HCEC 1CT (cell line): ENCODE measurements around the gene KCNJ9.
"Not testable (repeated sequence)": the region's sequence is repeated elsewhere in the genome, so short reads cannot be mapped to it uniquely, and the experiment has no call there.

Experiments
- DNase-seq: peaks from one replicate; pipeline ENCODE4 v3.0.0-alpha.2; 2017

The KCNJ9 gene

DNA sequence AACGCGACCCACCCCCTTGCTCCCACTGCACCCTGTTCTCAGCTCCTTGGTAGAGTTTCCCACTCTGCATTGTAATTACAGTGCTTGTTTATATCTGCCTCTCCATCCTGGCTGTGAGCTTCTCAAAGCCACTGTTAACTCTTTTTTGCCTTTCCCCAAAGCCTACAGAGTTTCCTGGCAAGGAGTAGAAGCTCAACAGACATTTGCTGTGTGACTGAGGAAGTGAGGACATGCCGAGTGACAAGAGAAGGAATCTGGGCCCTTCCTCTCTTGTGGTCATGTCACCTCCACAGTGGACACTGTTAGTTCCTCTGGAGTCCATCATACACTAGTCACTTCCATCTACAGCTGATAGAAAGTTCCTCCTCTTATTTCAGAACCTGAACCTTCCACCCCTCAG lies 23.1 kb downstream of the KCNJ9 start:
- DNase-seq: no peak

GRCh38 chr1:160105155-160105554 lies 23.8 kb downstream of the KCNJ9 start:
- no peak for DNase-seq

DNA sequence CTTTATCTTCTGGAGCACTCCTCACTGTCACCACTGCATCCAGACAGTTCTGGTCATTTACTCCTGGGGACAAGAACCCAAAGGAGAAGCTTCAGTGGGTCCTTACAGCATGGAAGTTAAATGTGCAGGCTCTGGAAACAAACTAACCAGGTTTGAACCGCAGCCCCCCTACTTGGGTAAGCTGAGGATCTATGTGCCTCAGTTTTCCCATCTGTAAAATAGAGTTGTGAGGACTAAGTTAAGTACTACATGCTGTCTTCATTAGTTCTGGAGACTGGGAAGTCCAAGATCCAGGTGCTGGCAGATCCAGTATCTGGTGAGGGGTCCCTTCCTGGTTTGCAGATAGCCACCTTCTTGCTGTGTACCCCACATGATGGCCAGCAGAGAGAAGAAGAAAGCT lies 26.2 kb downstream of the KCNJ9 start:
- DNase-seq: no peak

GRCh38 chr1:160108888-160109662 lies 27.7 kb downstream of the KCNJ9 start:
- DNase-seq: peak; percentile 62

GRCh38 chr1:160109686-160110085 lies 28.3 kb downstream of the KCNJ9 start:
- DNase-seq: no peak

DNA sequence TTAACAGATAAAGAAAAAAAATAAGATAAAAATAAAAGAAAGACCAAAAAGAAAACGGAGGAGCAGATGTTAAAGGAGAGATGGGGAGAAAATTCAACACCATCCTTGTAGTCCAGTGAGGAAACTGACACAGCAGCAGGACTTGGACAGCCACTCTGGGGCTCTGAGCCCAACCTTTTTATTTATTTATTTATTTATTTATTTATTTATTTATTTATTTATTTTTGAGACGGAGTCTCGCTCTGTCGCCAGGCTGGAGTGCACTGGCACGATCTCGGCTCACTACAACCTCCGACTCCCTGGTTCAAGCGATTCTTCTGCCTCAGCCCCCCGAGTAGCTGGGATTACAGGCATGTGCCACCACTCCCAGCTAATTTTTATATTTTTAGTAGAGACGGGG lies 30.1 kb downstream of the KCNJ9 start:
- DNase-seq: not testable (repeated sequence)

DNA sequence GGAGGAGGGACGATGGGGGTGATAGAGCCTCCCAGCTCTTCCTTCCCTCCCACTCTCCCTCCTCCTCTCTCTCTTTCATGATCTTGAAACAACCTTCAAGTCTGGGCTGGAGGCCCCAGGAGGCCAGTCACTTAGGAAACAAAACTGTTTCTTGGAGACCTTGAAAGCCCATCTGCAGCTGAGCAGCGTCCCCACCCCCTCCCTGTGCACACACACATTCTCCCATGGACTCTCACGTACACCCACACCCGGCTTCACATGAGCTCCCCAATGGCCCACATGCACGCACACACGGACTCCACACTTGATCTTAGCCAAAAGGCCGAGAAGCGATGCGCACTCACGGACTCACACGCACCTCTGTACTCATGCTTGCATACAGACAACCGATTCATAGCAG lies 31.0 kb downstream of the KCNJ9 start:
- DNase-seq: no peak

DNA sequence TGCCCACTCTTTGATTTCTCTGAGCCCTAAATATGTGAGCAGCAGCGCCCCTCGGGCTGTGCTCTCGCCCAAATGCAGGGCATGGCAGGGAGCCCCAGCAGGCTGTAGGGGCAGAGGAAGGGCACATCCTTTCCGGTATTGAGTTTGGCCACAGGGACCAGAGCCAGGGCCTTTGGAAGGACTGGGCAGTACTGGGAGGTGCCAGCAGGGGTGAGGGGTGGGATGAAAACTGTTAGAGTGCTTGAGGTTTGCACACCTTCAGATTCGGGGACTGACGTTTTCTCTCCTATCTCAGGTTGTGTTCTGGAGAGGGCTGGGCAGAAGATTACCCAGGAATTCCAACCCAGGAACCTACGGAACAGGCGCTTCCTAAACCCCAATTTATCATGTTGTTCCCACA lies 32.1 kb downstream of the KCNJ9 start:
- no peak for DNase-seq

GRCh38 chr1:160114085-160114484 lies 32.7 kb downstream of the KCNJ9 start:
- no peak for DNase-seq

GRCh38 chr1:160115545-160116282 lies 34.4 kb downstream of the KCNJ9 start, which contains the start of gene ATP1A2:
Gene ATP1A2 (plus strand): TSS chr1:160115759. CDS start chr1:160115862, 103 bp downstream.
- no peak for DNase-seq

GRCh38 chr1:160116283-160117147 lies 35.2 kb downstream of the KCNJ9 start:
- DNase-seq: peak; percentile 46

DNA sequence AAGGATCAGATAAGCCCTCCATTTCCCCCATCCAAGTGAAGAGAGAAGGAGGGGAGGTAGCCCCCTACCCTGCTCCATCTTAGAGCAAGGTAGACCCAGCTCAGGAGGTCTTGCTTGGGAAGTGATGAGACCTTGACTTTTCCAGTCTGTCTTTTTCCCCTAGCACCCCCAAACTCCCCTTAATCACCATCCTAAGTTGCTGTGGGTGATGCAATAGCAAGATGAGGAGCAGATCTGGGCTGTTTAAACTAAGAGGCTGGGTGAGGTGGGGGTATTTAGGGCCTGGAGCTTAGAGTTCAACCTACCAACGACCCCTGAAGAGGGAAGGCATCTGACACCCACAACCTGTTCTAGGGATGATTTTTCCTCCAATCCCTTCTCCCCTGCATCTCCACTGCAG lies 36.0 kb downstream of the KCNJ9 start:
- no peak for DNase-seq

DNA sequence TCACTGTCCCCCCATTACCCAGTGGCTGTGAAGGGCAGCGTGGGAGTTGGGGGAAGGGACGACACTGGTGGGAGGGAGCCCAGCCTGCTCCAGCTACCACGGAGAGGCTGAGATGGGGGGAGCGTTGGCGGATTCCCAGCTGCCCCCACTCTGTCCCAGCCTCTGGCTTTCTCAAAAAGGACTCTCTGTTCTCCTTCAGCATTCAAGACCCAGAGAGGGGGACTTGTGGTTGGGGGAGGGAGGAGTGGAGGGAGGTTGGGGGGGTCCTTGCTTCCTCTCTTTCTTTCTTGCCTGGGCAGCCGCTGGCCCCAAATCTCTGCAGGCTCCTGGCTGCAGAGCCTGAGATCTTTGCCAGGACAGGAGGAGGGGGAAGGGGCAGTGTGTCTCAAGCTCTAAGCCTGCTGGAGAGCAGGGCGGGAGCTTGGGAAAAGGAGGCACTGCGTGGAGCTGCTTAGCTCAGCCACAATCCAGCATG lies 36.4 kb downstream of the KCNJ9 start:
- no peak for DNase-seq

DNA sequence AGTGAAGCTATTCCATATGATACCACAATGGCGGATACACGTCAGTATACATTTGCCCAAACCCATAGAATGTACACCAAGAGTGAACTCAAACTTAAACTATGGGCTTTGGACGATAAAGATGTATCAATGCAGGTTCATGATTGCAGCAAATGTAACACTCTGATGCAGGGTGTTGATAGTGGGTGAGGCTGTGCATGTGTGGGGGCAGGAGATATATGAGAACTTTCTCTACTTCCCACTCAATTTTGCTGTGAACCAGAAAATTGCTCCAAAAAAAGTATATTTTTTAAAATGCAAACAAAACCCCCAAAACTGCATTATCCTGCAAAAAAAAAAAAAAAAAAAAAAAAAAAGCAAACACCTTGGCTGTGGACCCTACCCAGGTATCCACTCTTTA lies 37.6 kb downstream of the KCNJ9 start:
- no peak for DNase-seq

DNA sequence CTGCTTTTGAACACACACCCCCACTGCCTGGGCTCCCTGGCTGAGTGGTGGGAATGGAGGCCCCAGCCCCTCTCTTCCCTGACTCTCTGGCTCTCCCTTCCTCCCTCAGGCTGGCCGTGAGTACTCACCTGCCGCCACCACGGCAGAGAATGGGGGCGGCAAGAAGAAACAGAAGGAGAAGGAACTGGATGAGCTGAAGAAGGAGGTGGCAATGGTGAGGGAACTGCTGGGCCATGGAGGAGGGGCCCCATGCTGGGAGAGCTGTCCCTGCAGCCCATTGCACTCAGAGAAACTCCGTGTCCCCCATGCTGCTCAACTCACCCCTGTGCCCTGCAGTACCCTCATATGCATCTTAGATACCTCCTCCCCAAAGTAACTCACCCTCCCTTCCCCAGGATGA lies 39.5 kb downstream of the KCNJ9 start:
- no peak for DNase-seq

GRCh38 chr1:160121388-160121787 lies 40.0 kb downstream of the KCNJ9 start:
- no peak for DNase-seq

GRCh38 chr1:160122978-160123495 lies 41.7 kb downstream of the KCNJ9 start:
- no peak for DNase-seq

- no peak for DNase-seq
Measured at GRCh38 chr1:160123726-160124125, 42.4 kb downstream of the KCNJ9 start.

- DNase-seq: peak; percentile 97
Measured at GRCh38 chr1:160124705-160125478, 43.6 kb downstream of the KCNJ9 start.

GRCh38 chr1:160125746-160126145 lies 44.4 kb downstream of the KCNJ9 start:
- DNase-seq: peak; percentile 83

DNA sequence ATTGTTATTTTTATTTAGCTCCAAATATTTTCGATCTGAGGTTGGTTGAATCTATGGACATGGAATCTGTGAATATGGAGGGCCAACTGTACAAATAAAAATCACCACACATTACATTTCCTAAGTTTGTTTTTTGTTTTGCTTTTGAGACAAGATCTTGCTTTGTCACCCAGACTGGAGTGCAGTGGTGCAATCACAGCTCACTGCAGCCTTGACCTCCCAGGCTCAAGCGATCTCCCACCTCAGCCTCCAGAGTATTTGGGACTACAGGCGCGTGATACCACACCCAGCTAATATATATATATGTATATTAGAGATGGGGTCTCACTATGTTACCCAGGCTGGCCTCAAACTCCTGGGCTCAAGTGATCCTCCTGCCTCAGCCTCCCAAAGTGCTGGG lies 45.0 kb downstream of the KCNJ9 start:
- DNase-seq: not testable (repeated sequence)

DNA sequence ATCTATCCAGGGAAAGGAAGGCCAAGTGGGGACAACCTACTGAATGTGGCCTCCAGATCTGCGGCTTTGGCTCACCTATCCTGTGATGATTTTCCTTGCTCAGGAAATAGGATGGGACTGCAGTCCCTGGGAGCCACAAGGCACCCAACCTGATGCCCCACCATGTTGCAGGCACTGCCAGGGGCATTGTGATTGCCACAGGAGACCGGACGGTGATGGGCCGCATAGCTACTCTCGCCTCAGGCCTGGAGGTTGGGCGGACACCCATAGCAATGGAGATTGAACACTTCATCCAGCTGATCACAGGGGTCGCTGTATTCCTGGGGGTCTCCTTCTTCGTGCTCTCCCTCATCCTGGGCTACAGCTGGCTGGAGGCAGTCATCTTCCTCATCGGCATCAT lies 46.0 kb downstream of the KCNJ9 start:
- DNase-seq: no peak
